Hepatocyte (in vitro differentiated cells): ENCODE results near the gene CLEC12A. TPM values are rescaled to one million over a fixed set of nuclear protein-coding genes. Genes with fewer than 3 reads are reported as not detected.

Experiments
- DNase-seq: peaks from one replicate; pipeline ENCODE4 v3.0.0-alpha.2; 2016; ENCODE audit warnings: low spot score
- H2AFZ ChIP-seq: fragments of 200-600 bp; sonication (generic); 2 replicates; pipeline ENCODE4 v1.6.0; 2016; ENCODE audit warnings: antibody characterized with exemption, mild to moderate bottlenecking
- H3K27ac ChIP-seq: fragments of 200-600 bp; sonication (generic); 2 replicates; pipeline ENCODE4 v1.5.1; 2016; ENCODE audit warnings: mild to moderate bottlenecking
- H3K27me3 ChIP-seq: fragments of 200-600 bp; sonication (generic); 2 replicates; pipeline ENCODE4 v1.6.1; 2016
- H3K36me3 ChIP-seq: fragments of 200-600 bp; sonication (generic); replicated peaks from 2 replicates; pipeline ENCODE4 v1.5.1; 2016; ENCODE audit warnings: low read depth; ENCODE audit not compliant: insufficient read depth
- H3K4me1 ChIP-seq: fragments of 200-600 bp; sonication (generic); 2 replicates; pipeline ENCODE4 v1.5.1; 2016; ENCODE audit warnings: mild to moderate bottlenecking, moderate library complexity; ENCODE audit not compliant: insufficient read depth
- H3K4me2 ChIP-seq: fragments of 200-600 bp; sonication (generic); 2 replicates; pipeline ENCODE4 v1.6.0; 2016
- H3K4me3 ChIP-seq: fragments of 200-600 bp; sonication (generic); 2 replicates; pipeline ENCODE4 v1.5.1; 2016; ENCODE audit warnings: mild to moderate bottlenecking
- H3K79me2 ChIP-seq: fragments of 200-600 bp; sonication (generic); 2 replicates; pipeline ENCODE4 v1.6.0; 2017; ENCODE audit warnings: mild to moderate bottlenecking
- H3K9me2 ChIP-seq: fragments of 200-600 bp; sonication (generic); replicated peaks from 2 replicates; pipeline ENCODE4 v1.6.0; 2017; ENCODE audit warnings: mild to moderate bottlenecking; ENCODE audit not compliant: insufficient read depth
- H3K9me3 ChIP-seq: fragments of 200-600 bp; sonication (generic); 2 replicates; pipeline ENCODE4 v1.5.1; 2016; ENCODE audit warnings: low read depth, mild to moderate bottlenecking
- H4K20me1 ChIP-seq: fragments of 200-600 bp; sonication (generic); 2 replicates; pipeline ENCODE4 v1.6.0; 2016; ENCODE audit warnings: mild to moderate bottlenecking; ENCODE audit not compliant: insufficient read depth, poor library complexity, severe bottlenecking
- EZH2 ChIP-seq: fragments of 200-600 bp; sonication (generic); IDR thresholded peaks from 2 replicates; pipeline ENCODE4 v1.6.1; 2016; ENCODE audit warnings: antibody characterized with exemption, mild to moderate bottlenecking, borderline replicate concordance
- EZH2phosphoT487 ChIP-seq: fragments of 200-600 bp; sonication (generic); IDR thresholded peaks from one replicate; pipeline ENCODE4 v1.6.1; 2018; ENCODE audit warnings: antibody characterized with exemption, mild to moderate bottlenecking, low read depth, moderate library complexity; ENCODE audit not compliant: unreplicated experiment, severe bottlenecking
- WGBS: methylation state at CpG from one replicate; pipeline ENCODE4 v1.1.6; 2016; ENCODE audit warnings: low lambda C conversion rate; ENCODE audit errors: missing lambda C conversion rate; 5-methylcytosine and 5-hydroxymethylcytosine counted together
- polyA plus RNA-seq: library from polyadenylated mRNA; unstranded; fragments of >200 nt; fragmentation: Nextera tagmentation; extraction: Ambion mirVana; gene quantifications from 2 replicates; pipeline ENCODE4 v1.2.1, GENCODE V29; 2016
- total RNA-seq: library from RNA; depleted of rRNA; stranded (reverse); fragments of >200 nt; gene quantifications from 2 replicates; pipeline ENCODE4 v1.2.3, GENCODE V29; 2014
- TF ChIP-seq, protein P1 (sequence below): fragments of 200-600 bp; sonication (generic); IDR thresholded peaks from 2 replicates; pipeline ENCODE4 v1.5.1; 2016; ENCODE audit warnings: antibody characterized with exemption, mild to moderate bottlenecking; ENCODE audit not compliant: poor library complexity

Gene CLEC12A
- total and polyA plus RNA-seq, 2 experiments from 2014 or later: 0.73 to 1.2 TPM

DNA sequence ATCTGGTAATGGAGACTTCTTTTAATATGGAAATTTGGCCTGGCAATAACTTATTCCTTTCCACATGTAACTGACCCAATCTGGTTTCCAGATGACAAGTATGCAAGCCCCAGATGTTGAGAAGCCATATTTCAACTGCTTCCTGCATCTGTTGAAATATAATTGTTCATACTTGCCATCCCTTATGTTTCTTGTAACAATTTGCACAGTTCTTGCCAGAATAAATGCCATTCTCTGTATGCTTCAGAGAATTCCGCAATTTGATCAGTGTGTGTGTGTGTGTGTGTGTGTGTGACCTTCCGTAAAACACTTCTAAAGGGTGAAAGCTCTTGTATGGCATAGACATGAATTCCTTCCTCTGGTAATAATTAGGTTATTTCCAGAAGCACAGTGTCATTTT lies 37.3 kb upstream of the CLEC12A start:
- no peak overlapping the region for H2AFZ ChIP-seq
- no peaks in the 10 kb centered on the region for H4K20me1 ChIP-seq
- H3K27ac ChIP-seq: no peak overlapping the region
- H3K79me2 ChIP-seq: no peaks in the 10 kb centered on the region
- no peaks in the 10 kb centered on the region for H3K4me1 ChIP-seq
- H3K9me2 ChIP-seq: no peaks in the 10 kb centered on the region
- no peak overlapping the region for H3K4me2 ChIP-seq
- WGBS: 74% methylated on average over 2 of the region's 2 CpGs
- DNase-seq: no peak
- H3K9me3 ChIP-seq: no peaks in the 10 kb centered on the region
- TF ChIP-seq EZH2phosphoT487: no peak
- TF ChIP-seq, protein P1, sequence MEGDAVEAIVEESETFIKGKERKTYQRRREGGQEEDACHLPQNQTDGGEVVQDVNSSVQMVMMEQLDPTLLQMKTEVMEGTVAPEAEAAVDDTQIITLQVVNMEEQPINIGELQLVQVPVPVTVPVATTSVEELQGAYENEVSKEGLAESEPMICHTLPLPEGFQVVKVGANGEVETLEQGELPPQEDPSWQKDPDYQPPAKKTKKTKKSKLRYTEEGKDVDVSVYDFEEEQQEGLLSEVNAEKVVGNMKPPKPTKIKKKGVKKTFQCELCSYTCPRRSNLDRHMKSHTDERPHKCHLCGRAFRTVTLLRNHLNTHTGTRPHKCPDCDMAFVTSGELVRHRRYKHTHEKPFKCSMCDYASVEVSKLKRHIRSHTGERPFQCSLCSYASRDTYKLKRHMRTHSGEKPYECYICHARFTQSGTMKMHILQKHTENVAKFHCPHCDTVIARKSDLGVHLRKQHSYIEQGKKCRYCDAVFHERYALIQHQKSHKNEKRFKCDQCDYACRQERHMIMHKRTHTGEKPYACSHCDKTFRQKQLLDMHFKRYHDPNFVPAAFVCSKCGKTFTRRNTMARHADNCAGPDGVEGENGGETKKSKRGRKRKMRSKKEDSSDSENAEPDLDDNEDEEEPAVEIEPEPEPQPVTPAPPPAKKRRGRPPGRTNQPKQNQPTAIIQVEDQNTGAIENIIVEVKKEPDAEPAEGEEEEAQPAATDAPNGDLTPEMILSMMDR: no peak
- no peak for TF ChIP-seq EZH2
- H3K4me3 ChIP-seq: no peak overlapping the region
- H3K36me3 ChIP-seq: no peaks in the 10 kb centered on the region
- no peaks in the 10 kb centered on the region for H3K27me3 ChIP-seq

DNA sequence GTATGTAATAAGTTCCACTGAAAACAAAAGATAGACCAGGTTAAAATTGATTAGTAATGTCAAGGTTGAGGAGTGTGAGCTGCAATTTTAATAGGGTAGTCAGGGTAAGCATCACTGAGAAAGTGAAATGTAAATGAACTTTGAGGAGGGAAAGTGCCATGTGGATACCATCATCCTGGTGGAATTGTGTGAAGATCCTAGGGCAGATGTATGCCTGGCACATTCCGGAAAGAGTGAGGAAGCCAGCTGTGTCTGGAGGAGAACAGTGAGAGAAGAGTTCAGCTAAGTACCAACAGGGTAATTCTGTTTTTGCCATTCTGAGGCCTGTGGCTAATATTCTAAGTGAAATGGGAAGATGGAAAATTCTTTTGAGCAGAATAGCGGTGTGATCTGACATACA lies 36.2 kb upstream of the CLEC12A start:
- Histone ChIP-seq H3K79me2 (no peaks in the 10 kb centered on the region), H4K20me1 (no peaks in the 10 kb centered on the region), H3K4me1 (no peaks in the 10 kb centered on the region), H2AFZ (no peak overlapping the region), H3K27me3 (no peaks in the 10 kb centered on the region), H3K36me3 (no peaks in the 10 kb centered on the region), H3K4me2 (no peak overlapping the region), H3K4me3 (no peak overlapping the region), H3K9me2 (no peaks in the 10 kb centered on the region), H3K27ac (no peak overlapping the region), H3K9me3 (no peaks in the 10 kb centered on the region)
- DNase-seq: no peak
- 92% methylated on average over 2 of the region's 2 CpGs for WGBS
- no peak for TF ChIP-seq EZH2
- TF ChIP-seq, protein P1: no peak
- TF ChIP-seq EZH2phosphoT487: no peak

DNA sequence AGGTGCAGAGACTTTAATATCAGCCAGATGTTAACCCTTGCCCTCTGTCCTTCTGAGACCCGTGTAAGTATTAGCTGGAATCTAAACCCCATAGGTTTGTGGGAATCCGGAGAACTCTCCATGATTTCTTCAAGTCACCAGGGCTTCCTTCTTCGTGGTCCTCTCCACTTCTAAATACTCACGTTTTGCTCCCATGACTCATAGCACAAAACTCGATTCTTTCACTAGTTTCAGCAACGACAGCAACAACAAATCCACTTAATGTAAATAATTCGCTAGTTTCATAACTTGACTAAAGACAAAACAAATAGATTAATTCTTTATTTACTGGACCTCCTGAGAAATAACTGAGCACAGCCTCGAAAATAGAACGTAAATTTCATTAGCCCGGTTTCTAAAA lies 34.6 kb upstream of the CLEC12A start:
- no peaks in the 10 kb centered on the region for H3K9me3 ChIP-seq
- H3K4me2 ChIP-seq: no peak overlapping the region
- H3K79me2 ChIP-seq: no peaks in the 10 kb centered on the region
- H3K27me3 ChIP-seq: no peaks in the 10 kb centered on the region
- H2AFZ ChIP-seq: no peak overlapping the region
- H3K27ac ChIP-seq: no peak overlapping the region
- no peaks in the 10 kb centered on the region for H3K9me2 ChIP-seq
- WGBS: 78% methylated on average over 10 of the region's 10 CpGs
- no peaks in the 10 kb centered on the region for H3K4me1 ChIP-seq
- H3K4me3 ChIP-seq: no peak overlapping the region
- no peaks in the 10 kb centered on the region for H3K36me3 ChIP-seq
- TF ChIP-seq EZH2phosphoT487: no peak
- TF ChIP-seq EZH2: no peak
- TF ChIP-seq, protein P1: no peak
- no peaks in the 10 kb centered on the region for H4K20me1 ChIP-seq
- DNase-seq: no peak

DNA sequence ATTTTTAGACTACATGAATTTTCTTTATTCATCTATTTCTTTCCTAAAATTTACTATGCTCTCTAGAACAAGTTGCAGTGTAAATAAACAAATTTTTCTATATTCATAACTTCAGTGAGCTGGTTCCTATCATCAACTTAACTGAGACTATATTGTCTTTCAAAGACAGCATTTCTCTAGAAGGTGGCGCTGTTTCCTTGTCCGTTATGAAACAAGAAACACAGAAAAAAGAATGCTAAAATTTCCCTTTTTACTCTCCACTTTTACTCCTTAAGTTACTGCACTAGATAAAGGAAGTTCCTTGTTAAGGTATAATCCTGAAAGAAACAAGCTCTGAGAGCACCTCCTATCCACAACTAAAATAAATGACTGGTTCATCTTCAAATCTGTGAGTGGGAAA lies 30.8 kb upstream of the CLEC12A start:
- peak; percentile 15 for DNase-seq
- no peaks in the 10 kb centered on the region for H3K27me3 ChIP-seq
- H3K79me2 ChIP-seq: no peaks in the 10 kb centered on the region
- H3K9me2 ChIP-seq: no peaks in the 10 kb centered on the region
- H4K20me1 ChIP-seq: no peaks in the 10 kb centered on the region
- no peaks in the 10 kb centered on the region for H3K4me1 ChIP-seq
- TF ChIP-seq EZH2phosphoT487 (no peak), EZH2 (no peak)
- TF ChIP-seq, protein P1: peak; percentile 52
- no peaks in the 10 kb centered on the region for H3K9me3 ChIP-seq
- H2AFZ ChIP-seq: no peak overlapping the region
- H3K27ac ChIP-seq: no peak overlapping the region
- no peak overlapping the region for H3K4me2 ChIP-seq
- no peaks in the 10 kb centered on the region for H3K36me3 ChIP-seq
- WGBS: 24% methylated on average over 2 of the region's 2 CpGs
- H3K4me3 ChIP-seq: no peak overlapping the region
